ENCODE results near the gene CTSH. TPM values are rescaled to one million over a fixed set of nuclear protein-coding genes. Genes with fewer than 3 reads are reported as not detected.
A peak's percentile ranks its signal among the peaks of the same experiment; 100 is the strongest.

CTSH gene
- total and polyA plus RNA-seq, 2 of the 13 experiments (the other 11 are each of a cell fraction or from before 2014, with no cell fraction given) = 265 to 653 TPM

GRCh38 chr15:78988361-78988911, 43.6 kb upstream of the CTSH start (continued):
- TF ChIP-seq RFXAP (CRISPR knock-in tag; IDR thresholded peaks at IDR 0.05; ENCODE audit: borderline replicate concordance) = 0 out of 2 replicates have a peak, but pooled peaks have one; percentile 56
- no peak for TF ChIP-seq RBM39 (IDR thresholded peaks at IDR 0.05; ENCODE audit: low read depth, low read length, poor library complexity, severe bottlenecking)
- TF ChIP-seq TBL1XR1 (IDR thresholded peaks at IDR 0.05; ENCODE audit: borderline replicate concordance, low read length, partially characterized antibody) = peak; percentile 53
- TF ChIP-seq HMG20A (CRISPR knock-in tag; IDR thresholded peaks at IDR 0.05; ENCODE audit: borderline replicate concordance) = peak; percentile 72; the same call in 1 of the 2 replicates
- TF ChIP-seq ZEB1 (IDR thresholded peaks at IDR 0.05; ENCODE audit: insufficient replicate concordance, low read depth) = no peak
- TF ChIP-seq ZNF235 (CRISPR knock-in tag; IDR thresholded peaks at IDR 0.05; ENCODE audit: borderline replicate concordance) = no peak
- TF ChIP-seq ASH2L (IDR thresholded peaks at IDR 0.05; ENCODE audit: insufficient read length, low read depth, low read length) = peak; percentile 42
- TF ChIP-seq ZNF615 (CRISPR knock-in tag; IDR thresholded peaks at IDR 0.05; ENCODE audit: borderline replicate concordance) = 0 out of 2 replicates have a peak, but pooled peaks have one; percentile 69
- TF ChIP-seq ZNF790 (CRISPR knock-in tag; IDR thresholded peaks at IDR 0.05; ENCODE audit: borderline replicate concordance) = no peak
- no peak for TF ChIP-seq PTBP1 (IDR thresholded peaks at IDR 0.05; ENCODE audit: low read depth, low read length, poor library complexity, severe bottlenecking)
- TF ChIP-seq TAF15 (IDR thresholded peaks at IDR 0.05; ENCODE audit: low read depth, low read length, poor library complexity, severe bottlenecking) = no peak
- no peak for TF ChIP-seq ZNF850 (CRISPR knock-in tag; conservative IDR thresholded peaks at IDR 0.05)
- peak; percentile 59; the same call in 1 of the 2 replicates for TF ChIP-seq ZNF773 (CRISPR knock-in tag; IDR thresholded peaks at IDR 0.05; ENCODE audit: borderline replicate concordance)
- TF ChIP-seq RBFOX2 (IDR thresholded peaks at IDR 0.05; ENCODE audit: low read depth, low read length) = peak; percentile 56; the same call in 1 of the 2 replicates
- peak; percentile 51 for TF ChIP-seq IKZF4 (CRISPR knock-in tag; IDR thresholded peaks at IDR 0.05; ENCODE audit: borderline replicate concordance, low read depth, not compliant biosample characterization)
- no peak for TF ChIP-seq ZBTB37 (CRISPR knock-in tag; IDR thresholded peaks at IDR 0.05)
- no peak for TF ChIP-seq PLRG1 (conservative IDR thresholded peaks at IDR 0.05)
- TF ChIP-seq ZBTB46 (CRISPR knock-in tag; IDR thresholded peaks at IDR 0.05; ENCODE audit: borderline replicate concordance) = no peak
- no peak for TF ChIP-seq SIX4 (CRISPR knock-in tag; IDR thresholded peaks at IDR 0.05)
- no peak for TF ChIP-seq ETV6 (CRISPR knock-in tag; conservative IDR thresholded peaks at IDR 0.05)
- 0 out of 2 replicates have a peak, but pooled peaks have one; percentile 45 for TF ChIP-seq CAMTA2 (CRISPR knock-in tag; IDR thresholded peaks at IDR 0.05; ENCODE audit: borderline replicate concordance)
- TF ChIP-seq ATF5 (CRISPR knock-in tag; IDR thresholded peaks at IDR 0.05; ENCODE audit: low read depth) = 0 out of 2 replicates have a peak, but pooled peaks have one; percentile 63
- TF ChIP-seq E2F1 (CRISPR knock-in tag; IDR thresholded peaks at IDR 0.05) = no peak
- TF ChIP-seq ZFP36L2 (CRISPR knock-in tag; IDR thresholded peaks at IDR 0.05) = no peak
- no peak for TF ChIP-seq ZNF713 (CRISPR knock-in tag; IDR thresholded peaks at IDR 0.05)
